ENCODE data around the gene OR7G1. TPM values are rescaled to one million over a fixed set of nuclear protein-coding genes. Genes with fewer than 3 reads are reported as not detected.

Gene OR7G1
- total and polyA plus RNA-seq, 4 donors = not detected

Small RNA genes within 50 kb of the gene (small RNA-seq; reads per million reads assigned to genes)
- gene OR1M4P (ENCODE audit: low replicate concordance) = not detected

Other genes starting within 250 kb of the OR7G1 start
- gene MUC16, start 105.4 kb downstream of the OR7G1 start, total RNA-seq = under 1 TPM; under 0.01 TPM
- not detected for gene MUC16, start 105.4 kb downstream of the OR7G1 start, polyA plus RNA-seq (ENCODE audit: insufficient read length in 2 of 2)
- gene OR1M1, start 28.7 kb downstream of the OR7G1 start, total RNA-seq = not detected
- under 1 TPM in 1 of 2 donors, not detected in 1; 0.06 TPM for gene OR1M1, start 28.7 kb downstream of the OR7G1 start, polyA plus RNA-seq (ENCODE audit: insufficient read length in 2 of 2)
- gene OR7G2, start 8.3 kb downstream of the OR7G1 start, total RNA-seq = not detected
- under 1 TPM; 0.11 to 0.18 TPM for gene OR7G2, start 8.3 kb downstream of the OR7G1 start, polyA plus RNA-seq (ENCODE audit: insufficient read length in 2 of 2)
- not detected for gene OR7G3, start 11.2 kb upstream of the OR7G1 start, total RNA-seq
- gene OR7G3, start 11.2 kb upstream of the OR7G1 start, polyA plus RNA-seq (ENCODE audit: insufficient read length in 2 of 2) = not detected
- 10 to 100 TPM; 14.5 to 36.8 TPM for gene ZNF317, start 24.6 kb upstream of the OR7G1 start, total RNA-seq
- 10 to 100 TPM; 30.6 to 35.9 TPM for gene ZNF317, start 24.6 kb upstream of the OR7G1 start, polyA plus RNA-seq (ENCODE audit: insufficient read length in 2 of 2)
- gene OR7D2, start 63.2 kb upstream of the OR7G1 start, total RNA-seq = under 1 TPM in 1 of 2 donors, not detected in 1; 0.06 TPM
- under 1 TPM; 0.27 to 0.30 TPM for gene OR7D2, start 63.2 kb upstream of the OR7G1 start, polyA plus RNA-seq (ENCODE audit: insufficient read length in 2 of 2)
- gene OR7D4, start 103.8 kb upstream of the OR7G1 start, total RNA-seq = not detected
- under 1 TPM; 0.05 to 0.06 TPM for gene OR7D4, start 103.8 kb upstream of the OR7G1 start, polyA plus RNA-seq (ENCODE audit: insufficient read length in 2 of 2)
- not detected for gene OR7E24, start 135.2 kb upstream of the OR7G1 start, total RNA-seq
- gene OR7E24, start 135.2 kb upstream of the OR7G1 start, polyA plus RNA-seq (ENCODE audit: insufficient read length in 2 of 2) = not detected
- 10 to 100 TPM; 10.7 to 19.5 TPM for gene ZNF699, start 194.1 kb upstream of the OR7G1 start, total RNA-seq
- gene ZNF699, start 194.1 kb upstream of the OR7G1 start, polyA plus RNA-seq (ENCODE audit: insufficient read length in 2 of 2) = 1 to 10 TPM; 3.9 to 5.8 TPM
- gene ZNF559, start 208.4 kb upstream of the OR7G1 start, total RNA-seq = 10 to 100 TPM; 45.7 to 50.4 TPM
- 10 to 100 TPM; 40.7 to 42.0 TPM for gene ZNF559, start 208.4 kb upstream of the OR7G1 start, polyA plus RNA-seq (ENCODE audit: insufficient read length in 2 of 2)
- gene ZNF177, start 247.2 kb upstream of the OR7G1 start, total RNA-seq = 10 to 100 TPM in 1 of 2 donors, 1 to 10 TPM in 1; 9.9 to 11.5 TPM
- 10 to 100 TPM; 14.7 to 16.9 TPM for gene ZNF177, start 247.2 kb upstream of the OR7G1 start, polyA plus RNA-seq (ENCODE audit: insufficient read length in 2 of 2)

Measured in spinal cord (tissue), 4 donors.